T-helper 1 cell treated with Interleukin-12 subunit alpha and Interleukin-12 subunit beta and Interleukin-4 antibody, amounts not matched to agents 30 μg/mL and 1 μg/mL, for 36 hours (primary cell): ENCODE data around the gene E2F2.
A peak's percentile ranks its signal among the peaks of the same experiment; 100 is the strongest.

Experiments
- H3K27ac Mint-ChIP-seq: one replicate; pipeline ENCODE4 v1.8.0; 2021; ENCODE audit warnings: mild to moderate bottlenecking, mixed read lengths
- H3K27me3 Mint-ChIP-seq: one replicate; pipeline ENCODE4 v1.8.0; 2021; ENCODE audit warnings: low read depth, mixed read lengths
- H3K36me3 Mint-ChIP-seq: one replicate; pipeline ENCODE4 v1.8.0; 2021; ENCODE audit warnings: low read depth, mixed read lengths
- H3K4me1 Mint-ChIP-seq: one replicate; pipeline ENCODE4 v1.8.0; 2021; ENCODE audit warnings: low read depth, mixed read lengths
- H3K4me3 Mint-ChIP-seq: one replicate; pipeline ENCODE4 v1.8.0; 2021; ENCODE audit warnings: mild to moderate bottlenecking, moderate library complexity, mixed read lengths
- H3K9me3 Mint-ChIP-seq: one replicate; pipeline ENCODE4 v1.8.0; 2021; ENCODE audit warnings: mixed read lengths

The E2F2 gene

GRCh38 chr1:23530747-23531561 is at the start of gene E2F2:
Gene E2F2, minus strand, starts transcription at chr1:23531233. Its CDS starts 440 bp downstream, at chr1:23530793.
- Mint-ChIP-seq H3K4me3 (peak within 1 kb of the TSS; percentile 96), H3K36me3 (peaks cover 16% of the 10 kb centered on the region), H3K27me3 (no peaks in the 10 kb centered on the region), H3K9me3 (no peaks in the 10 kb centered on the region), H3K27ac (peak within 1 kb of the TSS; percentile 98), H3K4me1 (peaks cover 66% of the 10 kb centered on the region)

GRCh38 chr1:23578997-23579363 is 47.9 kb upstream of the E2F2 start:
- no peaks in the 10 kb centered on the region for H3K36me3 Mint-ChIP-seq
- H3K27ac Mint-ChIP-seq = no peak overlapping the region
- no peak overlapping the region for H3K4me3 Mint-ChIP-seq
- no peaks in the 10 kb centered on the region for H3K27me3 Mint-ChIP-seq
- H3K4me1 Mint-ChIP-seq = peaks cover 23% of the 10 kb centered on the region
- H3K9me3 Mint-ChIP-seq = no peaks in the 10 kb centered on the region

- H3K4me3 Mint-ChIP-seq = peak overlapping the region; percentile 4
- no peaks in the 10 kb centered on the region for H3K27me3 Mint-ChIP-seq
- H3K36me3 Mint-ChIP-seq = no peaks in the 10 kb centered on the region
- no peak overlapping the region for H3K27ac Mint-ChIP-seq
- peaks cover 23% of the 10 kb centered on the region for H3K4me1 Mint-ChIP-seq
- H3K9me3 Mint-ChIP-seq = no peaks in the 10 kb centered on the region
These were observed 47.4 kb upstream of the E2F2 start for GRCh38 chr1:23578311-23578996.

- Mint-ChIP-seq H3K27ac (peak overlapping the region; percentile 70), H3K27me3 (peaks cover 6% of the 10 kb centered on the region), H3K4me3 (no peak overlapping the region), H3K9me3 (no peaks in the 10 kb centered on the region), H3K4me1 (peaks cover 23% of the 10 kb centered on the region), H3K36me3 (no peaks in the 10 kb centered on the region)
These were observed 46.3 kb upstream of the E2F2 start for GRCh38 chr1:23577056-23578004.

GRCh38 chr1:23576338-23577055 is 45.5 kb upstream of the E2F2 start:
- Mint-ChIP-seq H3K36me3 (no peaks in the 10 kb centered on the region), H3K27me3 (peaks cover 9% of the 10 kb centered on the region), H3K27ac (no peak overlapping the region), H3K9me3 (no peaks in the 10 kb centered on the region), H3K4me1 (peaks cover 23% of the 10 kb centered on the region), H3K4me3 (no peak overlapping the region)

GRCh38 chr1:23575226-23575810 is 44.3 kb upstream of the E2F2 start:
- Mint-ChIP-seq H3K27ac (no peak overlapping the region), H3K4me3 (no peak overlapping the region), H3K36me3 (no peaks in the 10 kb centered on the region), H3K4me1 (peaks cover 23% of the 10 kb centered on the region), H3K27me3 (peaks cover 15% of the 10 kb centered on the region), H3K9me3 (no peaks in the 10 kb centered on the region)

- Mint-ChIP-seq H3K27me3 (peaks cover 24% of the 10 kb centered on the region), H3K27ac (no peak overlapping the region), H3K4me3 (no peak overlapping the region), H3K9me3 (no peaks in the 10 kb centered on the region), H3K4me1 (peaks cover 23% of the 10 kb centered on the region), H3K36me3 (no peaks in the 10 kb centered on the region)
These were observed 43.3 kb upstream of the E2F2 start for GRCh38 chr1:23574265-23574754.

- H3K4me3 Mint-ChIP-seq = no peak overlapping the region
- H3K4me1 Mint-ChIP-seq = peaks cover 20% of the 10 kb centered on the region
- no peak overlapping the region for H3K27ac Mint-ChIP-seq
- no peaks in the 10 kb centered on the region for H3K36me3 Mint-ChIP-seq
- H3K9me3 Mint-ChIP-seq = no peaks in the 10 kb centered on the region
- H3K27me3 Mint-ChIP-seq = peaks cover 31% of the 10 kb centered on the region
These were observed 42.6 kb upstream of the E2F2 start for GRCh38 chr1:23573574-23574182.

- H3K27ac Mint-ChIP-seq = no peak overlapping the region
- H3K27me3 Mint-ChIP-seq = peaks cover 50% of the 10 kb centered on the region
- H3K4me1 Mint-ChIP-seq = peaks cover 8% of the 10 kb centered on the region
- H3K9me3 Mint-ChIP-seq = no peaks in the 10 kb centered on the region
- no peak overlapping the region for H3K4me3 Mint-ChIP-seq
- peaks cover 3% of the 10 kb centered on the region for H3K36me3 Mint-ChIP-seq
These were observed 40.4 kb upstream of the E2F2 start for GRCh38 chr1:23571465-23571864.

- Mint-ChIP-seq H3K36me3 (peaks cover 5% of the 10 kb centered on the region), H3K4me3 (no peak overlapping the region), H3K4me1 (peaks cover 8% of the 10 kb centered on the region), H3K9me3 (no peaks in the 10 kb centered on the region), H3K27me3 (peaks cover 63% of the 10 kb centered on the region), H3K27ac (no peak overlapping the region)
These were observed 39.1 kb upstream of the E2F2 start for GRCh38 chr1:23570001-23570691.

GRCh38 chr1:23568608-23569383 is 37.8 kb upstream of the E2F2 start:
- peaks cover 75% of the 10 kb centered on the region for H3K27me3 Mint-ChIP-seq

GRCh38 chr1:23567996-23568607 is 37.1 kb upstream of the E2F2 start:
- peaks cover 82% of the 10 kb centered on the region for H3K27me3 Mint-ChIP-seq
- no peak overlapping the region for H3K27ac Mint-ChIP-seq
- no peaks in the 10 kb centered on the region for H3K9me3 Mint-ChIP-seq
- H3K4me3 Mint-ChIP-seq = peak overlapping the region; percentile 82
- H3K4me1 Mint-ChIP-seq = peaks cover 13% of the 10 kb centered on the region
- H3K36me3 Mint-ChIP-seq = peaks cover 5% of the 10 kb centered on the region

More at GRCh38 chr1:23568608-23569383, 37.8 kb upstream of the E2F2 start:
- Mint-ChIP-seq H3K4me3 (peak overlapping the region; percentile 82), H3K4me1 (peaks cover 8% of the 10 kb centered on the region), H3K9me3 (no peaks in the 10 kb centered on the region), H3K27ac (no peak overlapping the region), H3K36me3 (peaks cover 5% of the 10 kb centered on the region)
